MCF 10A (cell line): ENCODE data around the gene PLCD1. TPM values are rescaled to one million over a fixed set of nuclear protein-coding genes. Genes with fewer than 3 reads are reported as not detected.
"Not testable (repeated sequence)": the region's sequence is repeated elsewhere in the genome, so short reads cannot be mapped to it uniquely, and the experiment has no call there.

Experiments used
- Bru-seq: library from RNA; stranded (reverse); fragments of 400-500 nt; gene quantifications from one replicate; lab custom pipeline; 2021; lab: Mats Ljungman, UMichigan
- BruChase-seq, 2 experiments: library from RNA; stranded (reverse); fragments of 400-500 nt; gene quantifications; one replicate each; lab custom pipeline; 2021; lab: Mats Ljungman, UMichigan
- BruUV-seq: library from RNA; stranded (reverse); fragments of 400-500 nt; replicated peaks from 2 replicates; lab custom pipeline; 2021; lab: Mats Ljungman, UMichigan
- CTCF ChIA-PET: fragments of 300-600 bp; sonication (Branson Sonifier 250); formaldehyde crosslinking; extraction: SDS; loops from one replicate; lab custom pipeline; 2021; ENCODE audit warnings: antibody characterized with exemption, inconsistent platforms; lab: Yijun Ruan, JAX
- POLR2A ChIA-PET: fragments of 300-600, 350-650 bp; sonication (Branson Sonifier 250); formaldehyde crosslinking; extraction: SDS; loops from one replicate; lab custom pipeline; 2020; ENCODE audit warnings: antibody characterized with exemption, inconsistent platforms; lab: Yijun Ruan, JAX
- DNase-seq: peaks from one replicate; pipeline ENCODE4 v3.0.0-alpha.2; 2018; ENCODE audit not compliant: unreplicated experiment
- H3K27ac Mint-ChIP-seq: one replicate; pipeline ENCODE4 v1.8.0; 2022; ENCODE audit warnings: mild to moderate bottlenecking, low read depth, mixed read lengths; ENCODE audit not compliant: unreplicated experiment
- H3K27me3 Mint-ChIP-seq: one replicate; pipeline ENCODE4 v1.8.0; 2022; ENCODE audit warnings: mixed read lengths; ENCODE audit not compliant: insufficient read depth, unreplicated experiment
- H3K36me3 Mint-ChIP-seq: one replicate; pipeline ENCODE4 v1.8.0; 2022; ENCODE audit warnings: mild to moderate bottlenecking, moderate library complexity, mixed read lengths; ENCODE audit not compliant: insufficient read depth, unreplicated experiment
- H3K4me1 Mint-ChIP-seq: one replicate; pipeline ENCODE4 v1.8.0; 2022; ENCODE audit warnings: mixed read lengths; ENCODE audit not compliant: insufficient read depth, unreplicated experiment
- H3K4me3 Mint-ChIP-seq: one replicate; pipeline ENCODE4 v1.8.0; 2022; ENCODE audit warnings: mild to moderate bottlenecking, moderate library complexity, mixed read lengths; ENCODE audit not compliant: unreplicated experiment
- H3K9me3 Mint-ChIP-seq: one replicate; pipeline ENCODE4 v1.8.0; 2022; ENCODE audit warnings: mixed read lengths; ENCODE audit not compliant: unreplicated experiment
- CTCF ChIP-seq: fragments of 200-600 bp; IDR thresholded peaks from one replicate; pipeline ENCODE4 v1.8.0; 2022; ENCODE audit warnings: antibody characterized with exemption, mild to moderate bottlenecking; ENCODE audit not compliant: unreplicated experiment
- intact Hi-C: fragments of 100-400 bp; cut with micrococcal nuclease; formaldehyde crosslinking; loops from 2 replicates; pipeline ENCODE4 v1.14.1; 2022
- long read RNA-seq: library from polyadenylated mRNA; stranded (forward); transcript quantifications from one replicate; pipeline ENCODE4 v2.0.0, GENCODE V29; 2022
- total RNA-seq: library from RNA; stranded (reverse); gene quantifications from 2 replicates; pipeline ENCODE4 v1.2.3, GENCODE V29; 2022

PLCD1 gene
- total RNA-seq (1.8 and 3.1 TPM in 2 replicates), Bru-seq, nascent RNA (percentile 23 among the genes with signal in this experiment), BruChase-seq, experiment 1, labeled RNA remaining after a 6-hour chase (percentile 24 among the genes with signal in this experiment), BruChase-seq, experiment 2, labeled RNA remaining after a 2-hour chase (percentile 24 among the genes with signal in this experiment)
- long read RNA-seq, partial matches to known transcripts: 2 of 2 reads
- long read RNA-seq, other reads (novel, unspliced or antisense): 0 of 2 reads

GRCh38 chr3:38029400-38030125, at the start of gene PLCD1:
Gene PLCD1 (minus strand): TSS chr3:38029642. CDS start chr3:38029539, 103 bp downstream.
- Mint-ChIP-seq H3K36me3 (no peaks in the 10 kb centered on the region), H3K27ac (no peak within 1 kb of the TSS), H3K4me1 (peaks cover 34% of the 10 kb centered on the region), H3K4me3 (no peak within 1 kb of the TSS), H3K9me3 (no peaks in the 10 kb centered on the region), H3K27me3 (no peaks in the 10 kb centered on the region)
- CTCF ChIA-PET: interaction anchor here (1.2 kb wide), 2 partner anchors 28 to 317 kb away, joined by 4 to 5 read pairs; partner anchors contain the start of gene XYLB
- TF ChIP-seq CTCF: no peak
- intact Hi-C loops: no loop called here
- no TSS peak for BruUV-seq
- POLR2A ChIA-PET: no interaction called here
- no peak for DNase-seq

GRCh38 chr3:38077073-38077472, 47.6 kb upstream of the PLCD1 start:
- DNase-seq, BruUV-seq, H3K4me1 Mint-ChIP-seq, POLR2A ChIA-PET, H3K27ac Mint-ChIP-seq, intact Hi-C loops, H3K4me3 Mint-ChIP-seq, H3K36me3 Mint-ChIP-seq, H3K9me3 Mint-ChIP-seq, CTCF ChIA-PET: not testable (repeated sequence)
- H3K27me3 Mint-ChIP-seq: peaks cover 16% of the 10 kb centered on the region

DNA sequence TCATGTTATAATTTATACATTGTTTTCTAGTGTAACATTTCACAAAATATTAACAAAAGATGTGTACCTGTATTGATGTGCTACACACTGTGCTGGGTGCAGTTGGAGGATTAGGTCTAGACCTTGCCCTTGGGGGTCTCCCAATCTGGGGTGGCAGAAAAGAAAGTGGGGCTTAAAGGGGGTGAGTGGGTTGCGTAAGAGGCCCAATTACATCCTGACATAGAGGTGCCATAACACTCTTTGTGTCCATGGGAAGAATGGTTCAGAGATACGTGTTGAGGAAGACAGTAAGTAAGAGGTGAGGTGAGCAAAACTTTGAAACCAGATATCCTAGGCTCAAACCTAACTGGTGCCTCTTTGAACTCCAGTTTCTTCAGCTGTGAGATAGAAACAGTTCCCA, 40.6 kb upstream of the PLCD1 start:
- TF ChIP-seq CTCF: no peak
- ChIA-PET POLR2A (interaction anchor here (0.6 to 1.5 kb wide), 2 partner anchors 66 to 178 kb away, joined by 3 read pairs; partner anchors contain the start of gene ACAA1), CTCF (interaction anchor here (0.5 kb wide), 1 partner anchor 29 kb away, joined by 3 read pairs; no protein-coding TSS in a partner anchor)
- Mint-ChIP-seq H3K27me3 (peaks cover 6% of the 10 kb centered on the region), H3K9me3 (no peaks in the 10 kb centered on the region), H3K4me1 (no peaks in the 10 kb centered on the region), H3K36me3 (no peaks in the 10 kb centered on the region), H3K27ac (no peak overlapping the region), H3K4me3 (no peak overlapping the region)
- BruUV-seq: no TSS peak
- intact Hi-C loops: no loop called here
- no peak for DNase-seq

GRCh38 chr3:38067508-38068233, 38.2 kb upstream of the PLCD1 start:
- intact Hi-C loops: no loop called here
- H3K9me3 Mint-ChIP-seq: no peaks in the 10 kb centered on the region
- no peak for TF ChIP-seq CTCF
- CTCF ChIA-PET: interaction anchor here (1.3 kb wide), 1 partner anchor 16 kb away, joined by 3 read pairs; no protein-coding TSS in a partner anchor
- H3K36me3 Mint-ChIP-seq: no peaks in the 10 kb centered on the region
- H3K4me3 Mint-ChIP-seq: no peak overlapping the region
- DNase-seq: peak; percentile 48
- BruUV-seq: TSS peak; percentile 100
- no peaks in the 10 kb centered on the region for H3K4me1 Mint-ChIP-seq
- POLR2A ChIA-PET: interaction anchor here (1.1 kb wide), 1 partner anchor 108 kb away, joined by 3 read pairs; no protein-coding TSS in a partner anchor
- H3K27me3 Mint-ChIP-seq: peaks cover 1% of the 10 kb centered on the region
- no peak overlapping the region for H3K27ac Mint-ChIP-seq

DNA sequence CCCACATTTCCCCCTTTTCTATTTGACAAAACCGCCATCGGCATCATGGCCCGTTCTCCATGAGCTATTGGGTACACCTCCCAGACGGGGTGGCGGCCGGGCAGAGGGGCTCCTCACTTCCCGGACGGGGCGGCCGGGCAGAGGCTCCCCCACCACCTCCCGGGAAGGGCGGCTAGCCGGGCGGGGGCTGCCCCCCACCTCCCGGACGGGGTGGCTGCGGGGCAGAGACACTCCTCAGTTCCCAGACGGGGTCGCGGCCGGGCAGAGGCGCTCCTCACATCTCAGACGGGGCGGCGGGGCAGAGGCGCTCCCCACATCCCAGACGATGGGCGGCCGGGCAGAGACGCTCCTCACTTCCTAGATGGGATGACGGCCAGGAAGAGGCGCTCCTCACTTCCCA, 35.0 kb upstream of the PLCD1 start:
- BruUV-seq, CTCF ChIA-PET: not testable (repeated sequence)
- peaks cover 12% of the 10 kb centered on the region for H3K27me3 Mint-ChIP-seq

More for the DNA sequence above, 35.0 kb upstream of the PLCD1 start:
- H3K4me3 Mint-ChIP-seq, H3K27ac Mint-ChIP-seq, H3K9me3 Mint-ChIP-seq, DNase-seq, H3K4me1 Mint-ChIP-seq, POLR2A ChIA-PET, intact Hi-C loops, H3K36me3 Mint-ChIP-seq: not testable (repeated sequence)
